HL-60 (cell line): ENCODE measurements around the gene TMTC4.

Source experiments
- DNase-seq, 2 experiments: peaks; one replicate each; pipeline ENCODE4 v3.0.0-alpha.2; 2010 to 2020; ENCODE audit warnings: low read depth in 1 of 2, low spot score in 1 of 2
- H3K27ac ChIP-seq: fragments of 250-450 bp; sonication (Bioruptor Pico); replicated peaks from 2 replicates; pipeline ENCODE4 v1.5.1; 2020; ENCODE audit warnings: mild to moderate bottlenecking, moderate library complexity
- H3K27me3 ChIP-seq: fragments of 250-450 bp; sonication (Bioruptor Pico); 2 replicates; pipeline ENCODE4 v1.5.1; 2021; ENCODE audit warnings: mild to moderate bottlenecking, moderate library complexity; ENCODE audit not compliant: insufficient read depth, poor library complexity, severe bottlenecking
- H3K4me3 ChIP-seq: replicated peaks from 2 replicates; pipeline ENCODE4 v1.5.1; 2011; ENCODE audit warnings: mild to moderate bottlenecking, control low read depth, low read length; ENCODE audit not compliant: insufficient read depth
- GABPA ChIP-seq: IDR thresholded peaks from 2 replicates; pipeline ENCODE4 v1.6.1; 2012; ENCODE audit warnings: low read depth
- POLR2AphosphoS5 ChIP-seq: IDR thresholded peaks from 2 replicates; pipeline ENCODE4 v1.6.1; 2012; ENCODE audit warnings: low read depth
- SPI1 ChIP-seq: IDR thresholded peaks from 2 replicates; pipeline ENCODE4 v1.6.1; 2012; ENCODE audit warnings: low read depth, mild to moderate bottlenecking, borderline replicate concordance
- TF ChIP-seq, protein P1 (sequence below): IDR thresholded peaks from one replicate; pipeline ENCODE4 v1.5.1; 2011; ENCODE audit warnings: low read length, control low read depth, inconsistent platforms; ENCODE audit not compliant: insufficient read depth
- TF ChIP-seq, protein P2 (sequence below): IDR thresholded peaks from 2 replicates; pipeline ENCODE4 v1.6.1; 2012; ENCODE audit warnings: low read depth; ENCODE audit not compliant: insufficient replicate concordance

The TMTC4 gene

DNA sequence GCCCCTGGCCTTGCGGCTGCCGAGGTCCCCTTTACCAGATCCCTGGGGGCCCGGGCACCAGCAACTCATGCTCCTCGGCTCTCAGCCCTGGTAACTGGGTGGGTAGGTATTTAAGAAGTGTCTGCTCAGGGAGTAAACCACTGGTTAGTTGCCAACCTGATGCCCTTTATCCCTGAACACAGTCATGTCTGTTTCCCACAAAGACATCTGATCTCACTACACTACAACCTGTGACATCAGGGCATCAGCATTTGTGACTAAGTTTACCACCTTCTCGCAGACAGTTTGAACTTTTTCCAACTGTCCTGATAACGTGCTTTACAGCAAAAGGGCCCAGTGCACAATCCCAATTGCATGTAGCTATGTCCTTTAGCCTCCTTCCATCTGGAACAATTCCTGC, 108.1 kb downstream of the TMTC4 start:
- no peak overlapping the region for H3K4me3 ChIP-seq
- no peak overlapping the region for H3K27ac ChIP-seq
- DNase-seq = no peak
- TF ChIP-seq SPI1 (no peak), GABPA (no peak), POLR2AphosphoS5 (no peak)
- TF ChIP-seq, protein P1, sequence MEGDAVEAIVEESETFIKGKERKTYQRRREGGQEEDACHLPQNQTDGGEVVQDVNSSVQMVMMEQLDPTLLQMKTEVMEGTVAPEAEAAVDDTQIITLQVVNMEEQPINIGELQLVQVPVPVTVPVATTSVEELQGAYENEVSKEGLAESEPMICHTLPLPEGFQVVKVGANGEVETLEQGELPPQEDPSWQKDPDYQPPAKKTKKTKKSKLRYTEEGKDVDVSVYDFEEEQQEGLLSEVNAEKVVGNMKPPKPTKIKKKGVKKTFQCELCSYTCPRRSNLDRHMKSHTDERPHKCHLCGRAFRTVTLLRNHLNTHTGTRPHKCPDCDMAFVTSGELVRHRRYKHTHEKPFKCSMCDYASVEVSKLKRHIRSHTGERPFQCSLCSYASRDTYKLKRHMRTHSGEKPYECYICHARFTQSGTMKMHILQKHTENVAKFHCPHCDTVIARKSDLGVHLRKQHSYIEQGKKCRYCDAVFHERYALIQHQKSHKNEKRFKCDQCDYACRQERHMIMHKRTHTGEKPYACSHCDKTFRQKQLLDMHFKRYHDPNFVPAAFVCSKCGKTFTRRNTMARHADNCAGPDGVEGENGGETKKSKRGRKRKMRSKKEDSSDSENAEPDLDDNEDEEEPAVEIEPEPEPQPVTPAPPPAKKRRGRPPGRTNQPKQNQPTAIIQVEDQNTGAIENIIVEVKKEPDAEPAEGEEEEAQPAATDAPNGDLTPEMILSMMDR = no peak
- TF ChIP-seq, protein P2, sequence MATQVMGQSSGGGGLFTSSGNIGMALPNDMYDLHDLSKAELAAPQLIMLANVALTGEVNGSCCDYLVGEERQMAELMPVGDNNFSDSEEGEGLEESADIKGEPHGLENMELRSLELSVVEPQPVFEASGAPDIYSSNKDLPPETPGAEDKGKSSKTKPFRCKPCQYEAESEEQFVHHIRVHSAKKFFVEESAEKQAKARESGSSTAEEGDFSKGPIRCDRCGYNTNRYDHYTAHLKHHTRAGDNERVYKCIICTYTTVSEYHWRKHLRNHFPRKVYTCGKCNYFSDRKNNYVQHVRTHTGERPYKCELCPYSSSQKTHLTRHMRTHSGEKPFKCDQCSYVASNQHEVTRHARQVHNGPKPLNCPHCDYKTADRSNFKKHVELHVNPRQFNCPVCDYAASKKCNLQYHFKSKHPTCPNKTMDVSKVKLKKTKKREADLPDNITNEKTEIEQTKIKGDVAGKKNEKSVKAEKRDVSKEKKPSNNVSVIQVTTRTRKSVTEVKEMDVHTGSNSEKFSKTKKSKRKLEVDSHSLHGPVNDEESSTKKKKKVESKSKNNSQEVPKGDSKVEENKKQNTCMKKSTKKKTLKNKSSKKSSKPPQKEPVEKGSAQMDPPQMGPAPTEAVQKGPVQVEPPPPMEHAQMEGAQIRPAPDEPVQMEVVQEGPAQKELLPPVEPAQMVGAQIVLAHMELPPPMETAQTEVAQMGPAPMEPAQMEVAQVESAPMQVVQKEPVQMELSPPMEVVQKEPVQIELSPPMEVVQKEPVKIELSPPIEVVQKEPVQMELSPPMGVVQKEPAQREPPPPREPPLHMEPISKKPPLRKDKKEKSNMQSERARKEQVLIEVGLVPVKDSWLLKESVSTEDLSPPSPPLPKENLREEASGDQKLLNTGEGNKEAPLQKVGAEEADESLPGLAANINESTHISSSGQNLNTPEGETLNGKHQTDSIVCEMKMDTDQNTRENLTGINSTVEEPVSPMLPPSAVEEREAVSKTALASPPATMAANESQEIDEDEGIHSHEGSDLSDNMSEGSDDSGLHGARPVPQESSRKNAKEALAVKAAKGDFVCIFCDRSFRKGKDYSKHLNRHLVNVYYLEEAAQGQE = no peak
- no peaks in the 10 kb centered on the region for H3K27me3 ChIP-seq

DNA sequence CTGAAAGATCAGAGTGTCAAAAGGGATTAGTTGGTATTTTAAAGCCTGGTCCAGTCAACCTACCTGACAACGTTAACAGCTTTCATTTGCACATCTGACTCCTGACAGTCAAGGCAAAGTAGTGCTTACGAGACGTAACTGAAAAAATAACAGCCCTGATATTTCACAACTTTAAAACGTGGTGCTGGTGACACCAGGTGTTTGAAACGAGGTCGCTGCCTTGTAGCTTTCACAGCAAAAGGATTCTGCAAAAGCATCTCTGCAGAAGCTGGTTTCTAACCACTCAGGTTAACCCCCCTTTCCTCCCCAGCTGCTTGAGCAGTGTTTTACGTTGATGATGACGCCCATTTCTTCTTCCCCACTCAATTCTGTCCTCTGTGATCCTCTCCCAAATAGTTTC, 109.3 kb downstream of the TMTC4 start:
- H3K4me3 ChIP-seq = no peak overlapping the region
- no peak for DNase-seq

DNA sequence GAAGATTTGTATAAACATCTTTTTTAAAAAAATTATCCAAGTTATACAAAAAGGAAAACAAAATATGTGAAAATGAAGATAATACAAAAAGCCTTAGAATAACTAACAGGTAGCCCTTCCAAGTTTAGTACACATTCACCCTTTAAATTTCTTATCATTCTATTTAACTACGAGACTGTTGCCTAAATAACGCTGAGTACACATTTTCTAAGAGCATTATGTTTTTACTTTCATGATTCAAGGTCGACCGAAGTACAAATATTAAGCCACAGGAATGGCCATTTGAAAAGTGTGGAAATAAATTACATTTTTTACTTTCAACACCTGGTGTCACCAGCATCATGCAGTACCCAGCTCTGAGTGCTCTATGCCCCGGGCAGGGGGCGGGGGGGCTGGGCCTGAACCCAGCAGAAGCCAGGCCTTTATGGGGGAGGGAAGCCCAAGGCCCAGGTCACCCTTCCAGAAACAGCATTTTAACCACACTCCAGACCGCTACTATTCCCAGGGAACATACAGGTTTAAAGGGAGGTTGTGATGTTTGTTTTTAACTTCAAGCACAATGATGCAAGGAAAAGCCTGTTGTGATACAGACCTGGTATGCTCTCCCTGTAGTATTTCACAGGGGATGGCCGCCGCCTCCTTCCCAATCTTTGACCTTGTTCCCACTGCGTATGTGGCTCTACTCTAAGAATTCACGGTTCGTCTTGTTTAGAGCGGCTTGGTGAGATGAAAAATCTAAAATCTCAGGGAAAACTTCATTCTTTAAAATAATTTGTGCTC, 110.0 kb downstream of the TMTC4 start:
- Histone ChIP-seq H3K27ac (no peak overlapping the region), H3K27me3 (no peaks in the 10 kb centered on the region), H3K4me3 (no peak overlapping the region)
- TF ChIP-seq SPI1 = no peak
- no peak for TF ChIP-seq GABPA
- no peak for TF ChIP-seq POLR2AphosphoS5
- TF ChIP-seq, protein P2 = no peak
- TF ChIP-seq, protein P1 = no peak
- DNase-seq = no peak

More for the DNA sequence above, 109.3 kb downstream of the TMTC4 start:
- TF ChIP-seq, protein P2 = no peak
- TF ChIP-seq, protein P1 = no peak
- H3K27me3 ChIP-seq = no peaks in the 10 kb centered on the region
- H3K27ac ChIP-seq = no peak overlapping the region
